OCI-LY7 (cell line): Measurements from ENCODE around the gene TANC1. TPM values are rescaled to one million over a fixed set of nuclear protein-coding genes. Genes with fewer than 3 reads are reported as not detected.

Experiments used
- BruUV-seq: library from RNA; stranded (reverse); fragments of 400-500 nt; replicated peaks from 2 replicates; lab custom pipeline; 2021; lab: Mats Ljungman, UMichigan
- CTCF ChIA-PET: fragments of 300-600 bp; sonication (Branson Sonifier 250); formaldehyde crosslinking; loops from one replicate; lab custom pipeline; 2022; ENCODE audit warnings: antibody characterized with exemption; ENCODE audit not compliant: unreplicated experiment; lab: Charles Lee
- POLR2A ChIA-PET: fragments of 300-600 bp; sonication (Branson Sonifier 250); formaldehyde crosslinking; loops from one replicate; lab custom pipeline; 2022; ENCODE audit warnings: antibody characterized with exemption; lab: Charles Lee
- DNase-seq: peaks from one replicate; pipeline ENCODE4 v3.0.0-alpha.2; 2015; ENCODE audit warnings: low spot score
- H2AFZ ChIP-seq: fragments of 200-600 bp; sonication (generic), shearing (Covaris generic); 2 replicates; pipeline ENCODE4 v1.6.1; 2014; ENCODE audit warnings: mild to moderate bottlenecking, antibody characterized with exemption, low read length, moderate library complexity
- H3K27ac ChIP-seq: fragments of 200-600 bp; sonication (generic); 2 replicates; pipeline ENCODE4 v1.5.1; 2014; ENCODE audit warnings: mixed run types, low read depth, mild to moderate bottlenecking, moderate library complexity, low read length, inconsistent platforms; ENCODE audit not compliant: poor library complexity, severe bottlenecking
- H3K36me3 ChIP-seq: fragments of 200-600 bp; sonication (generic); 2 replicates; pipeline ENCODE4 v1.6.1; 2014; ENCODE audit warnings: mild to moderate bottlenecking, antibody characterized with exemption, low read length, moderate library complexity, mixed read lengths; ENCODE audit not compliant: insufficient read depth
- H3K4me1 ChIP-seq: fragments of 200-600 bp; sonication (generic); 2 replicates; pipeline ENCODE4 v1.5.1; 2014; ENCODE audit warnings: mild to moderate bottlenecking, low read length; ENCODE audit not compliant: insufficient read depth, poor library complexity, severe bottlenecking
- H3K4me2 ChIP-seq: fragments of 200-600 bp; sonication (generic); 2 replicates; pipeline ENCODE4 v1.6.1; 2014; ENCODE audit warnings: mild to moderate bottlenecking, low read length
- H3K4me3 ChIP-seq: fragments of 200-600 bp; sonication (generic); 2 replicates; pipeline ENCODE4 v1.5.1; 2014; ENCODE audit warnings: mild to moderate bottlenecking, low read depth, low read length; ENCODE audit not compliant: poor library complexity, severe bottlenecking
- H3K79me2 ChIP-seq: fragments of 200-600 bp; sonication (generic); 2 replicates; pipeline ENCODE4 v1.6.1; 2016; ENCODE audit warnings: low read depth, mild to moderate bottlenecking, low read length, moderate library complexity, mixed read lengths; ENCODE audit not compliant: insufficient read depth
- H3K9me2 ChIP-seq: fragments of 200-600 bp; sonication (generic); 2 replicates; pipeline ENCODE4 v1.6.1; 2016; ENCODE audit warnings: mild to moderate bottlenecking, low read length, mixed read lengths; ENCODE audit not compliant: insufficient read depth
- H3K9me3 ChIP-seq: fragments of 200-600 bp; sonication (generic); 2 replicates; pipeline ENCODE4 v1.6.1; 2014; ENCODE audit warnings: mild to moderate bottlenecking, mixed run types, low read length, mixed read lengths
- H4K20me1 ChIP-seq: fragments of 200-600 bp; sonication (generic); 2 replicates; pipeline ENCODE4 v1.6.1; 2014; ENCODE audit warnings: mild to moderate bottlenecking, antibody characterized with exemption, low read length, moderate library complexity, mixed read lengths; ENCODE audit not compliant: insufficient read depth
- EZH2phosphoT487 ChIP-seq: fragments of 200-600 bp; sonication (generic); IDR thresholded peaks from 2 replicates; pipeline ENCODE4 v1.6.1; 2018; ENCODE audit warnings: low read depth, borderline replicate concordance, mild to moderate bottlenecking, mixed run types, antibody characterized with exemption, low read length, moderate library complexity, mixed read lengths
- intact Hi-C: fragments of 100-400 bp; cut with micrococcal nuclease; formaldehyde crosslinking; loops from one replicate; pipeline ENCODE4 v1.10.0; 2022; ENCODE audit not compliant: unreplicated experiment
- total RNA-seq, 2 experiments: library from RNA; depleted of rRNA in 1 of 2; stranded (reverse); fragments of >200 nt in 1 of 2; shearing (Covaris generic) in 1 of 2; gene quantifications; 2 replicates each; pipeline ENCODE4 v1.2.3, GENCODE V29; 2014 to 2022
- TF ChIP-seq, protein P1 (sequence below): fragments of 200-600 bp; sonication (generic); conservative IDR thresholded peaks from 2 replicates; pipeline ENCODE4 v1.5.1; 2014; ENCODE audit warnings: mild to moderate bottlenecking, antibody characterized with exemption, low read length, moderate library complexity, mixed read lengths

Gene TANC1
- total RNA-seq, 2 experiments from 2014 or later, result 0.04 TPM; not detected in 1

DNA sequence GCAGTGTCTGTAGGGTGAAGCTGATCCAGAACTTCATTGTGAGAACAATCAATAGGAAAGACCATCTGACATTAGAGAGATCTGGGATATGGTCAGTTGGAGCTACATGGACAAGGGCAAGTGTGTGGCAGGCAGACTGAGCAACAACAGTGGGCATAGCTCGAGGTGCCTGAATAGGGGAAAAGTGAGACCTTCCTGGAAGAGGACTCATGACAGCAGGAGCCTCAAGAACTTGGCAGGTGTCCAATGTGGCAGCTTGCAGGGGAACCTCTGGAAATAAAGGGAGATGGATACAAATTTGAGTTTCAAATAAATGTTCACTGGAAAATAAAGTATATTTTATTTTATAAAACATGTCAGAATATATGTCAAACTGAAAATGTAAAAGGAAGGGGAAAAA, 117.9 kb downstream of the TANC1 start:
- Histone ChIP-seq H4K20me1 (no peaks in the 10 kb centered on the region), H3K27ac (no peak overlapping the region), H3K79me2 (no peaks in the 10 kb centered on the region), H3K9me2 (no peaks in the 10 kb centered on the region), H3K4me1 (peaks cover 2% of the 10 kb centered on the region), H3K4me2 (no peak overlapping the region), H3K36me3 (no peaks in the 10 kb centered on the region), H3K4me3 (no peak overlapping the region), H2AFZ (no peak overlapping the region), H3K9me3 (no peaks in the 10 kb centered on the region)
- TF ChIP-seq, protein P1, sequence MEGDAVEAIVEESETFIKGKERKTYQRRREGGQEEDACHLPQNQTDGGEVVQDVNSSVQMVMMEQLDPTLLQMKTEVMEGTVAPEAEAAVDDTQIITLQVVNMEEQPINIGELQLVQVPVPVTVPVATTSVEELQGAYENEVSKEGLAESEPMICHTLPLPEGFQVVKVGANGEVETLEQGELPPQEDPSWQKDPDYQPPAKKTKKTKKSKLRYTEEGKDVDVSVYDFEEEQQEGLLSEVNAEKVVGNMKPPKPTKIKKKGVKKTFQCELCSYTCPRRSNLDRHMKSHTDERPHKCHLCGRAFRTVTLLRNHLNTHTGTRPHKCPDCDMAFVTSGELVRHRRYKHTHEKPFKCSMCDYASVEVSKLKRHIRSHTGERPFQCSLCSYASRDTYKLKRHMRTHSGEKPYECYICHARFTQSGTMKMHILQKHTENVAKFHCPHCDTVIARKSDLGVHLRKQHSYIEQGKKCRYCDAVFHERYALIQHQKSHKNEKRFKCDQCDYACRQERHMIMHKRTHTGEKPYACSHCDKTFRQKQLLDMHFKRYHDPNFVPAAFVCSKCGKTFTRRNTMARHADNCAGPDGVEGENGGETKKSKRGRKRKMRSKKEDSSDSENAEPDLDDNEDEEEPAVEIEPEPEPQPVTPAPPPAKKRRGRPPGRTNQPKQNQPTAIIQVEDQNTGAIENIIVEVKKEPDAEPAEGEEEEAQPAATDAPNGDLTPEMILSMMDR, result no peak
- TF ChIP-seq EZH2phosphoT487, result no peak
- no peak for DNase-seq
- no TSS peak for BruUV-seq
- ChIA-PET POLR2A (interaction anchor here (0.6 to 1.2 kb wide), 4 partner anchors 8 to 546 kb away, joined by 3 to 4 read pairs (median 3); no protein-coding TSS in a partner anchor), CTCF (no interaction called here)
- intact Hi-C loops, result no loop called here

DNA sequence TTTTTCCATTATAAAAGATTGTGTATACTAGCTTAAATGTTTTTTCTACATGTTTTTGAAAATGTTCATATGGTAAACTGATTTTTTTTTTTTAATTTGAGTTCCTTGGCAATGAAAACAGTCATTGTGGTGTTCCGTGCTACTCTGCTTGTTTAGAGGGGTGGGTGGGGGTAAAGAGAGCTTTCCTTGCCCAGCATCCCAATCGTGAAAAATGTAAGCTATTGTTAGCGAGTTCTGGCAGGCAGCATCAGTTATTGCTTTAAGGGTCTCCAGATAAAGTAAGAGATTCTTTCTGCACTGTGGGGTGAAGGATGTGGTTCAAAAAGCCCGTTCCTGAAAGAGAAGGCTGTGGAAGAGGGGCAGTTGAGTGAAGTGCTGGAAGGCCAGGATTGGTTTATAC, 118.4 kb downstream of the TANC1 start:
- no peak for DNase-seq
- TF ChIP-seq EZH2phosphoT487, result no peak
- TF ChIP-seq, protein P1, result no peak
- peaks cover 7% of the 10 kb centered on the region for H3K4me1 ChIP-seq
- CTCF ChIA-PET, result no interaction called here
- H3K27ac ChIP-seq, result no peak overlapping the region
- H3K9me3 ChIP-seq, result no peaks in the 10 kb centered on the region
- no peaks in the 10 kb centered on the region for H3K9me2 ChIP-seq
- H3K4me3 ChIP-seq, result no peak overlapping the region
- BruUV-seq, result no TSS peak
- H2AFZ ChIP-seq, result no peak overlapping the region
- H4K20me1 ChIP-seq, result no peaks in the 10 kb centered on the region
- no peaks in the 10 kb centered on the region for H3K79me2 ChIP-seq
- POLR2A ChIA-PET, result interaction anchor here (0.6 to 1.2 kb wide), 5 partner anchors 9 to 562 kb away, joined by 3 to 4 read pairs (median 3); no protein-coding TSS in a partner anchor
- no peak overlapping the region for H3K4me2 ChIP-seq
- intact Hi-C loops, result no loop called here
- no peaks in the 10 kb centered on the region for H3K36me3 ChIP-seq

DNA sequence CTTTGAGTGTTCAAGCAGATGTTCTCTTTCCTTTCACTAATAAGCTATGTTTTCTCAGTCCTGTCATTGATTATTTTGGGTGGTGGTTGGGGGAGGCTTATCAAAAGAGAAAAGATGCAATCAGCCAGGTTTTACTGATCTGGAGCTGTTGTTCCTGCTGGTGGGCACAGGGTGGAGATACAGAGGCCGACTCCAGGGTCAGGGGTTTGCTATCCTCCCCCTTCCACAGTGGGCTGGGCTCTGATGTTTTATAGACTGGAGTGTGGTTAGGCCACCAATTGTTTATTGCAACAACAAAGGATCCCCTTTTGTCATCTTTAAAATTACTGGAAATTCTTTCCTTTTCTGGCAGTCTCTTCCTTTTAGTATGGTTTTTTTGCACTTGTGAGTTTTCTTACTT, 120.5 kb downstream of the TANC1 start:
- TF ChIP-seq EZH2phosphoT487, result no peak
- TF ChIP-seq, protein P1, result no peak
- BruUV-seq, result no TSS peak
- no peak for DNase-seq
- POLR2A ChIA-PET, result no interaction called here
- no peak overlapping the region for H3K27ac ChIP-seq
- no peak overlapping the region for H2AFZ ChIP-seq
- H3K9me2 ChIP-seq, result no peaks in the 10 kb centered on the region
- H4K20me1 ChIP-seq, result no peaks in the 10 kb centered on the region
- no peaks in the 10 kb centered on the region for H3K9me3 ChIP-seq
- H3K36me3 ChIP-seq, result no peaks in the 10 kb centered on the region
- H3K4me3 ChIP-seq, result no peak overlapping the region
- intact Hi-C loops, result no loop called here
- H3K4me2 ChIP-seq, result no peak overlapping the region
- H3K79me2 ChIP-seq, result no peaks in the 10 kb centered on the region
- CTCF ChIA-PET, result no interaction called here
- H3K4me1 ChIP-seq, result peaks cover 12% of the 10 kb centered on the region
